Fibroblast of skin of left quadriceps (primary cell): ENCODE measurements around the gene PEF1.
A peak's percentile ranks its signal among the peaks of the same experiment; 100 is the strongest.

Experiments used
- DNase-seq, 2 experiments: peaks; one replicate each; pipeline ENCODE4 v3.0.0-alpha.2; 2013; ENCODE audit warnings: low read depth in 2 of 2

PEF1 gene

GRCh38 chr1:31628931-31629556 is 15.6 kb downstream of the PEF1 start:
- no peak for DNase-seq

DNA sequence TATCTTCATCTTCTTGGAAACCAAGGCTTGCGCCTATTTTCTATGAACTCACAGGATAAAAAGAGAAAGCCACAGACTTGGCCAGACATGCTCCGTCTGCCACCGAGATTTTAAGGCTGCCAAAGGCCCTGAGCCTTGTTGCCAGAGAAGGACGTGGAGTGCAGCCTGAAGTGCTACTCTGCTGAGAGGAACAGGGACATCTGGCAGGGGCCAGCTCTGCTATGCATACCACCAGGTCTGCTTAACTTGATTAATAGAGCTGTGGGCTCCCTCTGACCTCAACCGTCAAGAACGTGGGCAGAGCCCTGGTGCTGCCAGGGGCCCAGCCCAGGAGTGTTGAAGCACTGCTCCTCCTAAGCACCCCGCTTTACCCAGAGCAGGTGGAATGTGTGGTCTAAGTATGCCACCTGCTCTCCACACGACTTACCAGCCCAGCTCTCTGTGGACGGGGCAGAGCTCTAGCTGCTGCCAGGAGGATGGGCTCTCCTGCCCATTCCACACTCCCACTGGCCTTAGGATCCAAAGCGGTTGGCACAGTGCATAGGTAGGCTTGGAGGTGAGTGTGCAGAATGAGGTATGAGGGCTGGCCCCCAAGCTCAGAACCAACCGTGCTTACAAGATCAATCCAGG is 16.6 kb downstream of the PEF1 start:
- no peak for DNase-seq

DNA sequence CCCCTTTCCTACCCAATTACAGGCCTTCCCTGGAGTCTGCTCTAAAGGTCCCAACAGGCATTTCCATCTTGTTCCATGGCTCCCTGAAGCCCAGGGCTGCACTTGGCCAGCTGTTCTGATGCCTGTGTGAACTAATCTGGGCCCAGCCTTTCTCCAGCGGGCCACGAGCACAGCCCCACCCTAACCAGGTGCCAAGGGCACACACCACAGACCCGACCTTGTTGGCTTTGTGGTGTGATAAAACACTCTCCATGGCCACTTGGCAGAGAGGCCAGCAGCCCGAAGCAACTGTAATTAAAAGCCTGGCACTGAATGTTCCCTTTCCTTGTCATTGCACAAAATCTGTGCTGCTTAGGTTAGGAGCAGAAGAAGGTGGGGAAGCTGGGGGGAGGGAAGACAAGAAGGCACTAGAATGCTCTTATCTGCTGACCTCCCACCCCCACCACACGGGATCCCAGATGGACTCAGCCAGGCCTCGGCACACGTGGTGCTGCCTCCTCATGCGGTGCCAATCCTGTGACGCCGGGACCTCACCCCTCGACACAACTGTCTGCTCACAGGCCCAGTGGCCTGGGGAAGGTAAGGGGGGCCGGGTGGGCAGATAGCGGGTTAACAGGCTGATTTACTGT is 17.3 kb downstream of the PEF1 start:
- DNase-seq = no peak

GRCh38 chr1:31626223-31627207 is 18.2 kb downstream of the PEF1 start:
- no peak for DNase-seq

GRCh38 chr1:31625561-31626222 is 19.0 kb downstream of the PEF1 start:
- peak in 1 of 2 experiments; percentile 3 for DNase-seq

DNA sequence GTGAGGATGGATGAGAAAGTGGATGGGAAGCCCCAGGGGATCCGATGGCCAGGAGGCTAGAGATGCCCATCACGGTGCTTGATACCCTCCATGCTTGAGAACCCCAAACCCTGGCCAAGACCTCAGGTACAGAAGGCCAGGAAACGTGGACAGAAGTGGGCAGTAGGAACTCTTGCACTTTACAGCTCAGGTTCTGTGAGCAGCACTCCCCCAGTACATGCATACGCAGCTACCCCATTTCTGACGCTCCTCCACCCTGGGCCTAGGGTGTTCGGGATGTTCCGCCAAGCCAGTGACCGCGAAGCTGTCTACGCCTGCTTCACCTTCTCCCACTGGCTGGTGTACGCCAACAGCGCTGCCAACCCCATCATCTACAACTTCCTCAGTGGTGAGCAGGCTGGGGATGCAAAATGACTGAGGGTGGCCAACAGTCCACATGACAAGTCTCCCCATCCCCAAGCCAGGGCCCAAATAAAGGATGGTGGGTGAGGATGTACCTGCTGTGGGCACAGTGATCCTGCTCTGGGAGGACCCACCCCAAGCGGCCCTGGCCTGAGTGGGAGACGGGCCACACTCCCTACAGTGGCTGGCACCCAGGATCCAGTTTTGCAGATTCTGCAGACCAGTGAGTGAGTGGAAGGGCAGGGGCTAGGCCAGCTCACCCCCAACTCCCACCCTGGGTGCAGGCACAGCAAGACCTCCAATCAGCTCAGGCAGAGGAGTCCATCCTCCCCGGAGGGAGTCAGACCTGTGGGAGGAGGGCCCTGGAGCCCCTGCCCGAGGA is 19.8 kb downstream of the PEF1 start:
- no peak for DNase-seq

DNA sequence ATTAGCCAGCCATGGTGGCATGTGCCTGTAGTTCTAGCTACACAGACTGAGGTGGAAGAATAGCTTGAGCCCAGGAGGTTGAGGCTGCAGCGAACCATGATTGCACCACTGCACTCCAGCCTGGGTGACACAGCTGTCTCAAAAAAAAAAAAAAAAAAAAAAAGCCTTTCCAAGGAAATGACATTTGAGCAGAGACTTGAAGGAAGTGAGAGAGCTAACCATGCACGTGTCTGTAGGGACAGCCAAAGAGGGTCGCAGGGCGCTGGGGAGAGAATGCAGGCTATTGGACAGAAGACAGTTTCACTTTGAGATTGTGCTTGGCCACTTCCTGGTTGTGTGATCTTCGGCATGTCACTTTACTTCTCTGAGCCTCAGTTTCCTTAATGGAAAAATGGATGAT is 20.4 kb downstream of the PEF1 start:
- no peak for DNase-seq

DNA sequence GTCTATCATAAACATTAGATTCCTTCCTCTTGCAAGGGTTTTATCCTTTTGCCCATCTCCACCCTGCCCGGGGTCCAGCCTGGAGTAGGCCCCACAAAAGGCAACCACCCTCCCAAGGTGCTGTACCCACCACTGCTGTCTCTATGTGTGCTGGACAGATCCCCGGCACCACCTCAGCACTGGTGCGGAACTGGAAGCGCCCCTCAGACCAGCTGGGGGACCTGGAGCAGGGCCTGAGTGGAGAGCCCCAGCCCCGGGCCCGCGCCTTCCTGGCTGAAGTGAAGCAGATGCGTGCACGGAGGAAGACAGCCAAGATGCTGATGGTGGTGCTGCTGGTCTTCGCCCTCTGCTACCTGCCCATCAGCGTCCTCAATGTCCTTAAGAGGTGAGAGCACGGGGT is 21.3 kb downstream of the PEF1 start:
- DNase-seq = no peak

DNA sequence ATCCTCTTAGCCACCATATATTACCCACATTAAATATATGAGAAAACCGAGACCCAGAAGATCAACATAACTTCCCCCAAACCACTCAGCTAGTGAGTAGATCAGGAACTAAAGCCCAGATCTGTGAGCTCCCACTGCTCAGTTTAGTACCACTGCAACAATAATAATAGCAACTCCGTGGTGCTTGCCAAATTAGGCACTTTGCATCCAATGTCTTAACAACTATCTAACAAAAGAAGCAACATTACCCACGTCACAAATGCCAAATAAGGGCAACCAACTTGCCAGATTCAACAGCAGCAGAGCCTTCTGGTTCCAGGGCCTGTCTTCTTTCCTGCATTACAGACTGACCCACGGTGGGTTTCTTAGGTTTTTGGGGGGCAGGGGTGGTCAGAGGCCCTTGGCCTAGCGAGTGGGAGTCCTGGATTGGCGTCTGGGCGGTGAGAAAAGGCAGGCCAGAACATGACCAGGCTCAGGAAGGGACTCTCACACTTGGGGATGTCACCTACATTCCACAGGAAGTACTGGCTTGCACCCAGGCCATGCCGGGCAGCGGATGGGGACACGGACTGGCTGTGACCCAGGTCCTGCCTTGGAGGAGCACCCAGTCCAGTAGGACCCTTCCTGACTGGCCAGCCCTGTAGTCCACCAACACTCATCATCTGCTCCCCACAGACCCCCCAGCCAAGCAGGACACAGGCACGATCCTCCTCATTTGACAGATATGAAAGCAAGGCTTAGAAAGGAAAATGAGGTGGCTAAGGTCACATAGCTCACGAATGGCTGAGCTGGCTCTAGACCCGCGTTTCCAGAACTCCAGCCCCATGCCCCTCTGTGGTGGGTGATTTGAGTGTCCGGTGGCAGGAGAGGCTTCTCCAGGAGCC is 22.6 kb downstream of the PEF1 start:
- DNase-seq = no peak

- no peak for DNase-seq
Measured at GRCh38 chr1:31621498-31621820, 23.2 kb downstream of the PEF1 start.

- no peak for DNase-seq
Measured at GRCh38 chr1:31620631-31621497, 23.8 kb downstream of the PEF1 start.

- DNase-seq = no peak
Measured at GRCh38 chr1:31618916-31619846, 25.5 kb downstream of the PEF1 start.

DNA sequence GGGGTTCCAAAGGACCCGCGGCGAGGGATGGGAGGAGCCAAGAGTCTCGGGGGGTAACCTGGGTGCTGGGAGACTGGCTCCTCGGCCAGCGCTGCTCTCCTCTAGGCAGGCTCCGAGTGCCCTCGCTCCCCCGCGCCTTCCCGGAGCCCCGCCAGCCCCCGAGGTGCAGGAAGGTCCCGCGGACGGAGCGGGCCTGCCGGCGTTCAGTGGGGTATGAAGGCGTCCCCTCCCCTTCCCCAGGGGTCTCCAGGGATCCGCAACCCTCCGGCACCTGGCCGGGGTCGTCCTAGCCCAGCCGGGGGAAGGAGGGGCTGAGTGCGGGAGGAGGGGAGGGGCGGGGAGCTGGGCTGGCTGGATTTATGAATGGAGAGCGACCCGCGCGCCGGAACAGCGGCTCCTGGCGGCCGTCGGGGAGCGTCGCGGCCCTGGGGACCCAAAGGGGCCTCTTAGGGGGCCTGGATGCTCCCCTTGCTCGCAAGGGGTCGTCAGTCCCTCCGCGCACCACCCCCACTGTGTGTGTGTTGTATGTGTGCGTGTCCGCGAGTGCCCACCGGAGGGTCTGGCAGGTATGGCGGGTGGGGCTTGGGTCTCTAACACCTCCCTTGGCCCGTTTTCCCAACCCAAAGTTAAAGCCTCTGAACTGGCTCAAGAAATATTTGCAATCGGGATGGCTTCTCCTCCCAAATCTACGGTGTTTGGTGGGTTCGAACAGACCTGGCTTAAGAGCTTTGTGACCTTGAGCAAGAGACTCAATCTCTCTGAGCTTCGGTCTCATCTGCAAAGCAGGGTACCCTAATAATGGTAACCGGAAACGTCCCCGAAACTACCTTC is 26.5 kb downstream of the PEF1 start:
- DNase-seq = no peak

DNA sequence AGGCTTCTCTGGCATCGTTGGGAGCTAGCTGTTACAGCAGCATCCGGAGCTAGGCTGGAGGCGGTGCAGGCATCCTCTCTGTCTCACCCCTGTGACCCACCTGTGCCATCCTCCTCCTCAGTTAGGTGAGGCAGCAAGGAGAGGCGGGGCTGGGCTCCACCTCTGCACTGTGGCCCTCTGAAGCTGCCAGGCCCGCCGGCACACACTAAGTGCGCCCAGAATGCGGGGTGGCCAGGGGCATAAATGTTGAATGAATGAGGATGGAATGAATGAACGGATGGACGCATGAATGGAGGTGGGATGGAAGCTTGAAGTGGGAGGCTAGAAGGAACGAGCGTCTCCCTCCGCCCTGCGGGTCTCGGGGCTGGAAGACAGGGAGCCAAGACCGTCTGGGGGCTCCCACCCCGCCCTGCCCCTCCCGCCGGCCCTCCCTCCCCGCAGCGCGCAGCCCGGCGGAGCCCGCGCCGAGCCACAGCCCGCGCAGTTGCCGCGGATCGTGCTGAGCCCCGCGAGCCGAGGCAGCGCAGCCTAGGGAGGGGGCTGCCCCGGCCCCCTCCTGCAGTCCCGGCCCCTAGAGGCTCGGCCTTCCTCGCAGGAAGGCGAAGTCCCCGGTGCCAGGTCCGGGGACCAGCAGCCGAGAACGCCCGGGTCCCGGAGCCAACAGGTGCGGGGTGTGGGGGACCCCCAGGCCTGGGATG is 27.3 kb downstream of the PEF1 start, which contains the start of gene HCRTR1:
HCRTR1 (plus strand) TSS at position 472 of the 698 bp plus-strand sequence. CDS start 1,504 bp downstream, outside the sequence.
- DNase-seq = no peak

DNA sequence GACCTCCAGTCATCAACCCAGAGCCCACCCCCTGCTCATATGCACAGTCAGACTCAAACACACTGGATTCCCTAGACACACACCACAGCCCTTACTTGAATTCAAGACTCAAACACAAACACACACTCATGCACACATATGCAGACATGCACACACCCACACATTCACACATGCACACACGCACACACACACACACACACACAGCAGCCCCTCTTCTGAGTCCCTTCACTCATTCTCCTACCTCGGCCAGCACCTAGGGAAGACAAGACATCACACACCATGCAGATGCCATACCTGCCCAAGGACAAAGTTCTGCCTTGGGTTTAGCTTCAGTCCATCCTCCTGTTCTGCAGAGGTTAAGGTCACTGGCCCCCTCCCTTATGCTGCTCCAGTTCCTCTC is 28.7 kb downstream of the PEF1 start:
- no peak for DNase-seq

- no peak for DNase-seq
Measured at GRCh38 chr1:31615414-31615813, 29.3 kb downstream of the PEF1 start.
